SK-N-SH (cell line): ENCODE data around the gene MOB1A.

Source experiments
- EP300 ChIP-seq, 2 experiments: IDR thresholded peaks; 2 replicates each; pipeline versions ENCODE4 v1.4.0 to v1.6.1; 2012; ENCODE audit warnings: borderline replicate concordance in 1 of 2, low read depth in 1 of 2, low read length in 1 of 2
- FOSL2 ChIP-seq: IDR thresholded peaks from 2 replicates; pipeline ENCODE4 v1.4.0; 2012; ENCODE audit warnings: low read depth, mild to moderate bottlenecking, moderate library complexity, borderline replicate concordance
- NFIC ChIP-seq: IDR thresholded peaks from 2 replicates; pipeline ENCODE4 v1.4.0; 2012; ENCODE audit warnings: borderline replicate concordance
- PBX3 ChIP-seq: IDR thresholded peaks from 2 replicates; pipeline ENCODE4; 2012
- POLR2AphosphoS5 ChIP-seq: IDR thresholded peaks from 2 replicates; pipeline ENCODE4 v1.6.1; 2012; ENCODE audit warnings: low read depth, low read length
- TAF1 ChIP-seq: IDR thresholded peaks from 2 replicates; pipeline ENCODE4 v1.6.1; 2012; ENCODE audit warnings: low read depth, mild to moderate bottlenecking, low read length, moderate library complexity, borderline replicate concordance
- USF2 ChIP-seq: fragments of 150-350 bp; IDR thresholded peaks from 2 replicates; pipeline ENCODE4 v1.6.1; 2017; ENCODE audit warnings: antibody characterized with exemption, low read length, low read depth, borderline replicate concordance
- TF ChIP-seq, protein P1 (sequence below): fragments of 200-600 bp; sonication (generic); IDR thresholded peaks from 2 replicates; pipeline ENCODE4 v1.6.1; 2017; ENCODE audit warnings: antibody characterized with exemption, mild to moderate bottlenecking, moderate library complexity

GRCh38 chr2:74205113-74205512 is 26.4 kb upstream of the MOB1A start:
- TF ChIP-seq EP300 (IDR thresholded peaks at IDR 0.05; ENCODE audit: borderline replicate concordance in 1 of 2, low read depth in 1 of 2, low read length in 1 of 2) (no peak), NFIC (no peak), POLR2AphosphoS5 (no peak), USF2 (no peak), PBX3 (no peak), FOSL2 (no peak), TAF1 (no peak)
- TF ChIP-seq, protein P1, sequence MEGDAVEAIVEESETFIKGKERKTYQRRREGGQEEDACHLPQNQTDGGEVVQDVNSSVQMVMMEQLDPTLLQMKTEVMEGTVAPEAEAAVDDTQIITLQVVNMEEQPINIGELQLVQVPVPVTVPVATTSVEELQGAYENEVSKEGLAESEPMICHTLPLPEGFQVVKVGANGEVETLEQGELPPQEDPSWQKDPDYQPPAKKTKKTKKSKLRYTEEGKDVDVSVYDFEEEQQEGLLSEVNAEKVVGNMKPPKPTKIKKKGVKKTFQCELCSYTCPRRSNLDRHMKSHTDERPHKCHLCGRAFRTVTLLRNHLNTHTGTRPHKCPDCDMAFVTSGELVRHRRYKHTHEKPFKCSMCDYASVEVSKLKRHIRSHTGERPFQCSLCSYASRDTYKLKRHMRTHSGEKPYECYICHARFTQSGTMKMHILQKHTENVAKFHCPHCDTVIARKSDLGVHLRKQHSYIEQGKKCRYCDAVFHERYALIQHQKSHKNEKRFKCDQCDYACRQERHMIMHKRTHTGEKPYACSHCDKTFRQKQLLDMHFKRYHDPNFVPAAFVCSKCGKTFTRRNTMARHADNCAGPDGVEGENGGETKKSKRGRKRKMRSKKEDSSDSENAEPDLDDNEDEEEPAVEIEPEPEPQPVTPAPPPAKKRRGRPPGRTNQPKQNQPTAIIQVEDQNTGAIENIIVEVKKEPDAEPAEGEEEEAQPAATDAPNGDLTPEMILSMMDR = no peak
